NB4 (cell line): ENCODE measurements around the gene ENOX2.

ENCODE experiments used
- CTCF ChIP-seq: IDR thresholded peaks from one replicate; pipeline ENCODE4 v1.5.1; 2012; ENCODE audit warnings: low read depth, low read length
- POLR2A ChIP-seq: IDR thresholded peaks from 2 replicates; pipeline ENCODE4 v1.6.1; 2011; ENCODE audit warnings: mild to moderate bottlenecking; ENCODE audit not compliant: insufficient read length; ENCODE audit errors: extremely low read depth

GRCh38 chrX:130647468-130647867 lies 255.5 kb downstream of the ENOX2 start:
- TF ChIP-seq CTCF: no peak
- TF ChIP-seq POLR2A: no peak
